ENCODE measurements around the gene C1QTNF6. TPM values are rescaled to one million over a fixed set of nuclear protein-coding genes. Genes with fewer than 3 reads are reported as not detected.

Gene C1QTNF6
- total and polyA plus RNA-seq, 5 donors from 2014 or later = 1.6 to 13.6 (median 2.1) TPM

DNA sequence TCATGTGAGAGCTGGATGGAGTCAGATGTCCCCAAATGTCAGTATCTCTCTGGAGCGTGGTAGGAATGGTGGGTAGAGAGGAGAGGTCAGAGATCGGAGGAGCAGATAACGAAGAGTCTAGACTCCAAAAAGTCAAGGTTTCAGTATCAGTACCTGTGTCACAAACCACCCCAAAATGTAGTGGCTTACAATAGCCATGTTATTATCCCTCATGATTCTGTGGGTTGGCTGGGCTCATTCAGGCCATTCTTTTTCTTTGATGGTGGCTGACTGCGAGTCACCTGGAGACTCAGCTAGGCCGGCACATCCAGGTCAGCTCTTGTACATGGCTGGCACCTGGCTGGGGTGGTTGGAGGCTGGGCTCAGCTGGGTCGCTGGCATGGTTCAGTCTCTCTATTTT lies 31.5 kb upstream of the C1QTNF6 start:
- Mint-ChIP-seq H3K27me3 (no peaks in the 10 kb centered on the region), H3K36me3 (peaks cover 30% of the 10 kb centered on the region), H3K27ac (peak overlapping the region; percentile 90 to 99 (median 98)), H3K4me3 (peak overlapping the region; percentile 71 to 93 (median 86)), H3K9me3 (peaks cover 0 to 4% (median 0%) of the 10 kb centered on the region in 7 donors), H3K4me1 (peaks cover 10 to 93% (median 65%) of the 10 kb centered on the region in 4 donors)
- H3K4me1 ChIP-seq (ENCODE audit: control insufficient read depth, insufficient read depth, low read length, poor library complexity, severe bottlenecking) = peaks cover 74% of the 10 kb centered on the region
- H3K27me3 ChIP-seq (ENCODE audit: control insufficient read depth, insufficient read depth, low read length) = no peaks in the 10 kb centered on the region
- peak overlapping the region; percentile 82 for H3K4me3 ChIP-seq (ENCODE audit: low read depth, low read length)
- H3K9me3 ChIP-seq (ENCODE audit: control insufficient read depth in 2 of 2, low read length in 2 of 2) = no peaks in the 10 kb centered on the region
- DNase-seq (peak in 1 of 3 donors; percentile 44), ATAC-seq (ENCODE audit: low read depth in 2 of 2) (no peak)
- peak overlapping the region; percentile 87 for H3K27ac ChIP-seq (ENCODE audit: insufficient read depth, low read length, poor library complexity, severe bottlenecking)
- H3K36me3 ChIP-seq (ENCODE audit: control insufficient read depth, insufficient read depth, low read length) = peaks cover 7% of the 10 kb centered on the region

DNA sequence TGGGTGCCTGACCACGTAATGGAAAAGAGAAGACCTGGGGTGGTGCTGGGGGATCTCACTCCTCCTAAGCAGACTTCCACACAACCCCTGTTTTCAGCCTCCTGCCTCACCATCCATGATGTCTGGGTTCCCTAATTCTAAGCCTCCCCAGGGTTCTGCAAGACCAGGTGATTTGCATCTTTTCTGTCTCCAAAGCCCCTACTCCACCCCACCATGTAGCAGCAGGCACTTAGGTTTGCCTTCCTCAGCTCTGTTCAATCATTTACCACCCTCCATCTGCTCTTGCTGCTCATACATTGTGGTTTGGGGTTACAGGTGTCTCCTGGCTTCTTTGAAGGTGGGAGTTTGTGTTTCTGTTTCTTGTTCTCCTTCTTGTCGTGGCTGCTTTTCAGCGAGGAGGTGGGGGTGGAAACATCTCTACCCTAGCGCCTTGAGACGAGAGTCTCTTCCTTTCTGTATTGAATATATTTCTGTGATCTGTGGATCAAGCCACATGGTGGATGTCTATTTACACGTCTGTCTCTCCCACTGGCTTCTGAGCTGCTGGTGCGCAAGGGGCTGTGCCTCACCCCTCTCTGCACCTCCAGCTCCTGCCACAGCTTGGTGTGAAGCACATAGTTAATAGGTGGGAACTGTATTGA lies 30.8 kb upstream of the C1QTNF6 start:
- ATAC-seq (ENCODE audit: low read depth in 2 of 2) (peak; percentile 83 to 86), DNase-seq (peak; percentile 63 to 93 (median 92))
- Mint-ChIP-seq H3K9me3 (peaks cover 0 to 4% (median 0%) of the 10 kb centered on the region in 7 donors), H3K4me1 (peaks cover 10 to 93% (median 60%) of the 10 kb centered on the region in 4 donors), H3K27ac (peak overlapping the region; percentile 90 to 99 (median 98)), H3K4me3 (peak overlapping the region; percentile 71 to 93 (median 86)), H3K36me3 (peaks cover 28% of the 10 kb centered on the region), H3K27me3 (no peaks in the 10 kb centered on the region)
- H3K4me1 ChIP-seq (ENCODE audit: control insufficient read depth, insufficient read depth, low read length, poor library complexity, severe bottlenecking) = peaks cover 68% of the 10 kb centered on the region
- no peaks in the 10 kb centered on the region for H3K9me3 ChIP-seq (ENCODE audit: control insufficient read depth in 2 of 2, low read length in 2 of 2)
- peak overlapping the region; percentile 82 for H3K4me3 ChIP-seq (ENCODE audit: low read depth, low read length)
- peaks cover 3% of the 10 kb centered on the region for H3K36me3 ChIP-seq (ENCODE audit: control insufficient read depth, insufficient read depth, low read length)
- H3K27ac ChIP-seq (ENCODE audit: insufficient read depth, low read length, poor library complexity, severe bottlenecking) = peak overlapping the region; percentile 87
- no peaks in the 10 kb centered on the region for H3K27me3 ChIP-seq (ENCODE audit: control insufficient read depth, insufficient read depth, low read length)

DNA sequence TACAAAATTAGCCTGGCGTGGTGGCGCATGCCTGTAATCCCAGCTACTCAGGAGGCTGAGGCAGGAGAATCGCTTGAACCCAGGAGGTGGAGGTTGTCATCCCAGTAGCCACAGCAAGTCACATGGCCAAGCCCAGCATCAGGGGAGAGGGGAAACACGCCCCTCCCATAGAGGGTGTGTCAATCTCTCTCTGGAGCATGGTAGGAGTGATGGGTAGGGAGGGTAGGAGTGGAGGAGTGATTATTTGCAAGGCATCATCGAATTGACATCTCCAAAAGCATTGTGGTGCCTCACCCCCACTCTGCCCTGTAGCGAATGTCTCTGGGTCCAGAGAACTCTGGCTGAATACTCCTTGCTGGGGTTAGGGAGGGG lies 30.3 kb upstream of the C1QTNF6 start:
- no peaks in the 10 kb centered on the region for H3K36me3 ChIP-seq (ENCODE audit: control insufficient read depth, insufficient read depth, low read length)
- peak overlapping the region; percentile 90 to 99 (median 98) for H3K27ac Mint-ChIP-seq
- peak overlapping the region; percentile 82 for H3K4me3 ChIP-seq (ENCODE audit: low read depth, low read length)
- H3K27ac ChIP-seq (ENCODE audit: insufficient read depth, low read length, poor library complexity, severe bottlenecking) = peak overlapping the region; percentile 87
- H3K27me3 Mint-ChIP-seq = no peaks in the 10 kb centered on the region
- H3K9me3 ChIP-seq (ENCODE audit: control insufficient read depth in 2 of 2, low read length in 2 of 2) = no peaks in the 10 kb centered on the region
- H3K9me3 Mint-ChIP-seq = peaks cover 0 to 4% (median 0%) of the 10 kb centered on the region in 7 donors
- H3K4me1 Mint-ChIP-seq = peaks cover 10 to 91% (median 55%) of the 10 kb centered on the region in 4 donors
- H3K4me1 ChIP-seq (ENCODE audit: control insufficient read depth, insufficient read depth, low read length, poor library complexity, severe bottlenecking) = peaks cover 63% of the 10 kb centered on the region
- H3K4me3 Mint-ChIP-seq = peak overlapping the region; percentile 71 to 93 (median 86)
- ATAC-seq (ENCODE audit: low read depth in 2 of 2) (peak in 1 of 2 donors; percentile 0), DNase-seq (peak in 1 of 3 donors; percentile 44)
- peaks cover 25% of the 10 kb centered on the region for H3K36me3 Mint-ChIP-seq
- H3K27me3 ChIP-seq (ENCODE audit: control insufficient read depth, insufficient read depth, low read length) = no peaks in the 10 kb centered on the region

DNA sequence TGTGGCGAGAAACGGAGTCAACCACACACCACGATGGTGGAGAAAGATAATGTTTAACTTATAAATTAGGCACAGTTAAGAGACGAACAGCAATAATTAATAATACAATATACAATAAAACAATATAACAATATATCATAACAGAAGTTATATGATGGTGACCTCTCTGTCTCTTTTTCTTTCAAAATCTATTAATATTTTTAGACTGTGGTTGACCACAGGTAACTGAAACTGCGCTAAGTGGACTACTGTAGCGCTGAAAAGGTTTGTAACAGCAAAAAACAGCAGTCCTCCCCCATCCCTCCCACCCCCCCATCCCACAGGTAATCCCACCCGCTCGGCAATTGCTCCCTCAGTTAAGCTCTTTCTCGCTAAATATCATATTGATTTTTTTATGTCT lies 27.8 kb upstream of the C1QTNF6 start:
- H3K36me3 ChIP-seq (ENCODE audit: control insufficient read depth, insufficient read depth, low read length) = no peaks in the 10 kb centered on the region
- peaks cover 48% of the 10 kb centered on the region for H3K4me1 ChIP-seq (ENCODE audit: control insufficient read depth, insufficient read depth, low read length, poor library complexity, severe bottlenecking)
- Mint-ChIP-seq H3K27me3 (no peaks in the 10 kb centered on the region), H3K4me3 (no peak overlapping the region), H3K9me3 (peaks cover 0 to 1% (median 0%) of the 10 kb centered on the region in 7 donors), H3K27ac (peak overlapping the region in 1 of 3 donors; percentile 41), H3K4me1 (peaks cover 10 to 79% (median 38%) of the 10 kb centered on the region in 4 donors), H3K36me3 (peaks cover 24% of the 10 kb centered on the region)
- H3K4me3 ChIP-seq (ENCODE audit: low read depth, low read length) = no peak overlapping the region
- H3K9me3 ChIP-seq (ENCODE audit: control insufficient read depth in 2 of 2, low read length in 2 of 2) = no peaks in the 10 kb centered on the region
- no peak for ATAC-seq (ENCODE audit: low read depth in 2 of 2)
- no peak overlapping the region for H3K27ac ChIP-seq (ENCODE audit: insufficient read depth, low read length, poor library complexity, severe bottlenecking)
- H3K27me3 ChIP-seq (ENCODE audit: control insufficient read depth, insufficient read depth, low read length) = no peaks in the 10 kb centered on the region
- no peak for DNase-seq

DNA sequence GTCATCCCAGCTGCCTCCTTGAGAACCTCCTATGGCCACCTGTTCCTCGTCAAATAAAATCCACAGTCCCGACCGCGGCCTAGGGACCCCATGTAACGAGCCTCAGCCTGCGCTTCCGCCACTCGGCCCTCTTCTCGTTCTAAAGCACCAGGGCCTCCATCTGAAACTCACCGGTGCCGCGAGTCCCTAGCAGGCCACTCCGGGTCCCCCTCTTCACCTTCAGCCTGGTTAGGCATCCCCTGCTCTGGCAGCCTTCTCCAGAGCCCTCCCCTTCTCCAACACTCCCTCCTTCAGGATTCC lies 26.6 kb upstream of the C1QTNF6 start:
- Histone ChIP-seq H3K4me3 (ENCODE audit: low read depth, low read length) (no peak overlapping the region), H3K27ac (ENCODE audit: insufficient read depth, low read length, poor library complexity, severe bottlenecking) (no peak overlapping the region), H3K36me3 (ENCODE audit: control insufficient read depth, insufficient read depth, low read length) (no peaks in the 10 kb centered on the region), H3K4me1 (ENCODE audit: control insufficient read depth, insufficient read depth, low read length, poor library complexity, severe bottlenecking) (peaks cover 36% of the 10 kb centered on the region), H3K9me3 (ENCODE audit: control insufficient read depth in 2 of 2, low read length in 2 of 2) (no peaks in the 10 kb centered on the region), H3K27me3 (ENCODE audit: control insufficient read depth, insufficient read depth, low read length) (no peaks in the 10 kb centered on the region)
- H3K4me1 Mint-ChIP-seq = peaks cover 10 to 74% (median 28%) of the 10 kb centered on the region in 4 donors
- peak overlapping the region in 2 of 3 donors; percentile 56 to 83 for H3K27ac Mint-ChIP-seq
- H3K9me3 Mint-ChIP-seq = no peaks in the 10 kb centered on the region
- ATAC-seq (ENCODE audit: low read depth in 2 of 2) (no peak), DNase-seq (no peak)
- H3K36me3 Mint-ChIP-seq = peaks cover 25% of the 10 kb centered on the region
- no peaks in the 10 kb centered on the region for H3K27me3 Mint-ChIP-seq
- H3K4me3 Mint-ChIP-seq = peak overlapping the region in 1 of 4 donors; percentile 24

DNA sequence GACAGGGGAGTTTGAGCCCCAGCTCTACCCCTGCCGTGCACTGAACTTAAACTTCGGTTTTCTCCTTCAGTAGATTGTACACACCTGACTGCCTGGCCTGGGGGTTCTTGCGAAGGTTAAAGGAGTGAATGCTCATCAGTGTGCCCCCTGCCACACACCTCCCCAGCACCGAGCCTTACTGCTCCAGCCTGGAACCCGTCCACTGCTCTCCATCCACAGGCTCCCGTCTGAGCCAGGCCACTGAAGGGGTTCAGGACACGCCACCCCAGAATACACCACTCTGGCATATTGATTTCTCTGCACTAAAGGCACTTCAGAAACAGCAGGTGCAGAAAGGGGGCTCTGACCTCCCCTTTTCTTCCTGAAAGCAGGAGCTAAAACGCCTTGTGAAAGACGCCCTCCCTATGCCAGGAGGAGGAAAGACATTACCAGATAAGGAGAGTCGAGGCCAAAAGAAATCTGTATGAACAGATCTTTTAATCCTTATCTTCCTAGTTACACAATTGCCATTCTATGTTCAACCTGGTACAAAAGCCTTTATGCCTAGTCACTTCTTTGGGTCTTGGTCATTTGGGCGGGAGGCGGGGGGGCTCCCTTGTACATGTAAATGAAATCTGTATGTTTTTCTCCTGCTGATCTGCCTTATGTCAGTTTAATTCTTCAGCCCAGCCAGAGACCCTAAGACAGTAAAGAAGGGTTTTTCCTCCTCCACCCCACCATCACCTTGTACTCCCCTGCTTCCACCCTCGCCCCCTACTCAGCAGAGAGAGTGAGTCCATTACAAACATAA lies 26.1 kb upstream of the C1QTNF6 start:
- H3K36me3 Mint-ChIP-seq = peaks cover 25% of the 10 kb centered on the region
- H3K9me3 Mint-ChIP-seq = no peaks in the 10 kb centered on the region
- Histone ChIP-seq H3K9me3 (ENCODE audit: control insufficient read depth in 2 of 2, low read length in 2 of 2) (no peaks in the 10 kb centered on the region), H3K4me1 (ENCODE audit: control insufficient read depth, insufficient read depth, low read length, poor library complexity, severe bottlenecking) (peaks cover 30% of the 10 kb centered on the region), H3K27me3 (ENCODE audit: control insufficient read depth, insufficient read depth, low read length) (no peaks in the 10 kb centered on the region), H3K27ac (ENCODE audit: insufficient read depth, low read length, poor library complexity, severe bottlenecking) (no peak overlapping the region), H3K36me3 (ENCODE audit: control insufficient read depth, insufficient read depth, low read length) (no peaks in the 10 kb centered on the region), H3K4me3 (ENCODE audit: low read depth, low read length) (no peak overlapping the region)
- ATAC-seq (ENCODE audit: low read depth in 2 of 2) (no peak), DNase-seq (no peak)
- no peak overlapping the region for H3K4me3 Mint-ChIP-seq
- peaks cover 10 to 71% (median 24%) of the 10 kb centered on the region in 4 donors for H3K4me1 Mint-ChIP-seq
- peak overlapping the region in 2 of 3 donors; percentile 56 to 82 for H3K27ac Mint-ChIP-seq
- H3K27me3 Mint-ChIP-seq = no peaks in the 10 kb centered on the region

DNA sequence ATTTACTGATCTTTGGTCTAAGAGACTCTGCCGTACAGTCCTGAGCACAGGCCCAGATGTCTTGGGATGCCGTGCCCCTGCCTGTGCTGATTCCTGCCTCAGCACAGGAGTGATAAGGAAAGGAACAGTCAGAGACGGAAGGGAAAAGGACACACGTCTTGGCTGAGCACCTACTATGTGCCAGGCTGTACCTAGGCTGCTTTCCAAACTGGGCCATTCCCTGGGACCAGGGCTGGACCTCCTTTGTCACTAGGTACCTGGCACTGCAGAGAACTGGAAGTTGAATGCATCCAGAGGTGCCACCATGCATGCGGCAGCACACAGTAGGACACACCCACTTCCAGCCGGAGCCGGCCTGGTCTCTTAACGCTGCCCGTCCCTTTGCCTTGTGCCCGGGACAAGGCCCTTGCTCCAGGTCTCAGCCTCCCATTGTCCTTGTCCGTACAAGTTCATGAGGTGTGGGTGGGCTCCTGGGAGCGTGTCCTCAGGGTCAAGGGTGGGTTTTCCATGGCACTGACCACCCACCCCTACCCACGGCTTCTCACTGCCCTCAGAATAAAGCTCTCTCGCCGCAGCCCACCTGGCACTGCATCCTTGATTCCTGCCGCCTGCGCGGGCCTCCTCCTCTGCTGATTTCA lies 25.3 kb upstream of the C1QTNF6 start:
- H3K4me3 ChIP-seq (ENCODE audit: low read depth, low read length) = no peak overlapping the region
- Mint-ChIP-seq H3K36me3 (peaks cover 25% of the 10 kb centered on the region), H3K4me3 (no peak overlapping the region), H3K9me3 (no peaks in the 10 kb centered on the region), H3K27ac (no peak overlapping the region), H3K4me1 (peaks cover 5 to 71% (median 22%) of the 10 kb centered on the region in 4 donors), H3K27me3 (no peaks in the 10 kb centered on the region)
- H3K9me3 ChIP-seq (ENCODE audit: control insufficient read depth in 2 of 2, low read length in 2 of 2) = no peaks in the 10 kb centered on the region
- H3K36me3 ChIP-seq (ENCODE audit: control insufficient read depth, insufficient read depth, low read length) = no peaks in the 10 kb centered on the region
- ATAC-seq (ENCODE audit: low read depth in 2 of 2) (no peak), DNase-seq (no peak)
- no peak overlapping the region for H3K27ac ChIP-seq (ENCODE audit: insufficient read depth, low read length, poor library complexity, severe bottlenecking)
- H3K27me3 ChIP-seq (ENCODE audit: control insufficient read depth, insufficient read depth, low read length) = no peaks in the 10 kb centered on the region
- peaks cover 30% of the 10 kb centered on the region for H3K4me1 ChIP-seq (ENCODE audit: control insufficient read depth, insufficient read depth, low read length, poor library complexity, severe bottlenecking)

Data from CD4-positive, CD25-positive, alpha-beta regulatory T cell (primary cell).